Measurements from ENCODE around the gene IDNK. TPM values are rescaled to one million over a fixed set of nuclear protein-coding genes. Genes with fewer than 3 reads are reported as not detected.
"Not testable (repeated sequence)": the region's sequence is repeated elsewhere in the genome, so short reads cannot be mapped to it uniquely, and the experiment has no call there.

The IDNK gene
- total and polyA plus RNA-seq, 2 of the 4 experiments (the other 2 are of a cell fraction) = 1.4 to 2.3 TPM

GRCh38 chr9:83601463-83601862, 21.5 kb upstream of the IDNK start:
- Histone ChIP-seq H2BK5ac (ENCODE audit: low read depth, low read length, poor library complexity, severe bottlenecking) (no peak overlapping the region), H3K27me3 (ENCODE audit: control insufficient read depth, insufficient read depth, low read length) (no peaks in the 10 kb centered on the region), H3K9me3 (ENCODE audit: control insufficient read depth, insufficient read depth, low read length) (no peaks in the 10 kb centered on the region), H3K4ac (ENCODE audit: low read depth, low read length) (no peak overlapping the region), H3K27ac (ENCODE audit: insufficient read depth, low read length) (no peak overlapping the region), H4K20me1 (ENCODE audit: insufficient read depth, low read length) (no peaks in the 10 kb centered on the region), H3K9me1 (ENCODE audit: insufficient read depth, low read length) (no peaks in the 10 kb centered on the region), H2AK9ac (replicated peaks; ENCODE audit: low read depth, low read length, poor library complexity) (no peak overlapping the region), H3K79me1 (ENCODE audit: low read depth in 1 of 2, low read length in 2 of 2) (no peaks in the 10 kb centered on the region), H3K56ac (ENCODE audit: extremely low read depth, insufficient read depth, low read length) (no peak overlapping the region), H2BK120ac (ENCODE audit: low read depth, low read length) (no peak overlapping the region), H4K91ac (ENCODE audit: insufficient read depth, low read depth, low read length) (no peak overlapping the region), H3K4me2 (ENCODE audit: low read depth, low read length) (no peak overlapping the region), H2AFZ (replicated peaks; ENCODE audit: low read length, poor library complexity) (no peak overlapping the region), H3K23ac (ENCODE audit: low read depth, low read length) (no peak overlapping the region), H3K36me3 (ENCODE audit: control insufficient read depth, insufficient read depth, low read length) (no peaks in the 10 kb centered on the region), H4K5ac (ENCODE audit: low read depth, low read length) (no peak overlapping the region), H2BK20ac (ENCODE audit: low read depth, low read length) (no peak overlapping the region), H2BK15ac (ENCODE audit: low read depth, low read length) (no peak overlapping the region), H3K14ac (replicated peaks; ENCODE audit: low read depth, low read length) (no peak overlapping the region), H4K8ac (ENCODE audit: low read depth in 2 of 2, low read length in 2 of 2) (no peak overlapping the region), H3K4me1 (ENCODE audit: control insufficient read depth, insufficient read depth, low read length) (no peaks in the 10 kb centered on the region), H3K4me3 (ENCODE audit: insufficient read depth, low read depth, low read length) (no peak overlapping the region), H2AK5ac (ENCODE audit: low read depth, low read length) (no peak overlapping the region), H3K18ac (ENCODE audit: low read depth, low read length) (no peak overlapping the region), H3K9ac (ENCODE audit: low read depth, low read length) (no peak overlapping the region)
- WGBS, 2 experiments (ENCODE audit: extremely low coverage in 2 of 2, insufficient read length in 1 of 2) = no CpG with 5 or more reads among the region's 2 CpGs
- in situ Hi-C loops (cut with MboI; ENCODE audit: low sequenced_read_pairs) = no loop called here
- dilution Hi-C loops (cut with HindIII; ENCODE audit: low sequenced_read_pairs, unreplicated experiment) = no loop called here
- TF ChIP-seq CTCF (conservative IDR thresholded peaks at IDR 0.05; ENCODE audit: low read depth, low read length) = no peak
- no peak for TF ChIP-seq FOS (IDR thresholded peaks at IDR 0.05; ENCODE audit: low read depth, low read length)
- no peak for TF ChIP-seq MAZ (IDR thresholded peaks at IDR 0.05; ENCODE audit: borderline replicate concordance, low read depth, low read length)
- TF ChIP-seq RCOR1 (IDR thresholded peaks at IDR 0.05; ENCODE audit: insufficient replicate concordance, low read length) = no peak
- TF ChIP-seq NFE2L2 (IDR thresholded peaks at IDR 0.05; ENCODE audit: low read depth, low read length) = no peak
- intact Hi-C loops (cut with micrococcal nuclease) = no loop called here
- CTCF ChIA-PET = no interaction called here
- DNase-seq (no peak), ATAC-seq (ENCODE audit: low read depth) (no peak)
- no TSS peak for BruUV-seq (replicated peaks)
- POLR2A ChIA-PET (ENCODE audit: unreplicated experiment) = no interaction called here

- H2BK5ac ChIP-seq (ENCODE audit: low read depth, low read length, poor library complexity, severe bottlenecking); H3K56ac ChIP-seq (ENCODE audit: extremely low read depth, insufficient read depth, low read length); H3K4ac ChIP-seq (ENCODE audit: low read depth, low read length); H2AK5ac ChIP-seq (ENCODE audit: low read depth, low read length); H2BK120ac ChIP-seq (ENCODE audit: low read depth, low read length); H3K9me3 ChIP-seq (ENCODE audit: control insufficient read depth, insufficient read depth, low read length); H4K91ac ChIP-seq (ENCODE audit: insufficient read depth, low read depth, low read length); in situ Hi-C loops (cut with MboI; ENCODE audit: low sequenced_read_pairs); H3K23ac ChIP-seq (ENCODE audit: low read depth, low read length); H2AK9ac ChIP-seq (replicated peaks; ENCODE audit: low read depth, low read length, poor library complexity); H3K4me1 ChIP-seq (ENCODE audit: control insufficient read depth, insufficient read depth, low read length); H4K8ac ChIP-seq (ENCODE audit: low read depth in 2 of 2, low read length in 2 of 2); H3K9me1 ChIP-seq (ENCODE audit: insufficient read depth, low read length); H3K4me3 ChIP-seq (ENCODE audit: insufficient read depth, low read depth, low read length); ATAC-seq (ENCODE audit: low read depth); H2AFZ ChIP-seq (replicated peaks; ENCODE audit: low read length, poor library complexity); CTCF ChIA-PET; H3K18ac ChIP-seq (ENCODE audit: low read depth, low read length); H3K36me3 ChIP-seq (ENCODE audit: control insufficient read depth, insufficient read depth, low read length); H3K27me3 ChIP-seq (ENCODE audit: control insufficient read depth, insufficient read depth, low read length); H3K79me1 ChIP-seq (ENCODE audit: low read depth in 1 of 2, low read length in 2 of 2); H2BK20ac ChIP-seq (ENCODE audit: low read depth, low read length); H3K27ac ChIP-seq (ENCODE audit: insufficient read depth, low read length); H3K9ac ChIP-seq (ENCODE audit: low read depth, low read length); intact Hi-C loops (cut with micrococcal nuclease); BruUV-seq (replicated peaks); H4K20me1 ChIP-seq (ENCODE audit: insufficient read depth, low read length); H3K14ac ChIP-seq (replicated peaks; ENCODE audit: low read depth, low read length); H4K5ac ChIP-seq (ENCODE audit: low read depth, low read length); POLR2A ChIA-PET (ENCODE audit: unreplicated experiment); H3K4me2 ChIP-seq (ENCODE audit: low read depth, low read length); H2BK15ac ChIP-seq (ENCODE audit: low read depth, low read length); dilution Hi-C loops (cut with HindIII; ENCODE audit: low sequenced_read_pairs, unreplicated experiment); DNase-seq: not testable (repeated sequence)
- WGBS, 2 experiments (ENCODE audit: extremely low coverage in 2 of 2, insufficient read length in 1 of 2) = no CpG with 5 or more reads among the region's 3 CpGs
Measured at GRCh38 chr9:83607620-83608019, 15.3 kb upstream of the IDNK start.
